Smooth muscle cell (in vitro differentiated cells): ENCODE data around the gene CDCA4. TPM values are rescaled to one million over a fixed set of nuclear protein-coding genes. Genes with fewer than 3 reads are reported as not detected.

ENCODE experiments used
- DNase-seq: peaks from one replicate; lab custom pipeline; 2025; ENCODE audit not compliant: unreplicated experiment; lab: John Stamatoyannopoulos, UW
- H2AFZ ChIP-seq: fragments of 200-600 bp; sonication (generic); 2 replicates; pipeline ENCODE4 v1.6.0; 2016; ENCODE audit warnings: antibody characterized with exemption, low read depth, mild to moderate bottlenecking
- H3F3A ChIP-seq: fragments of 200-600 bp; sonication (generic); 2 replicates; pipeline ENCODE4 v1.6.0; 2017; ENCODE audit warnings: antibody characterized with exemption, low read depth
- H3K27ac ChIP-seq: fragments of 200-600 bp; sonication (generic); 2 replicates; pipeline ENCODE4 v1.5.1; 2016; ENCODE audit warnings: low read depth, mild to moderate bottlenecking
- H3K27me3 ChIP-seq: fragments of 200-600 bp; sonication (generic); 2 replicates; pipeline ENCODE4 v1.6.1; 2016; ENCODE audit warnings: low read depth, mild to moderate bottlenecking
- H3K36me3 ChIP-seq: fragments of 200-600 bp; sonication (generic); 2 replicates; pipeline ENCODE4 v1.5.1; 2016; ENCODE audit warnings: low read depth
- H3K4me1 ChIP-seq: fragments of 200-600 bp; sonication (generic); 2 replicates; pipeline ENCODE4 v1.5.1; 2016; ENCODE audit warnings: low read depth
- H3K4me2 ChIP-seq: fragments of 200-600 bp; sonication (generic); 2 replicates; pipeline ENCODE4 v1.6.0; 2016; ENCODE audit warnings: mild to moderate bottlenecking
- H3K4me3 ChIP-seq: fragments of 200-600 bp; sonication (generic); 2 replicates; pipeline ENCODE4 v1.5.1; 2016; ENCODE audit warnings: mild to moderate bottlenecking
- H3K79me2 ChIP-seq: fragments of 200-600 bp; sonication (generic); 2 replicates; pipeline ENCODE4 v1.6.0; 2016; ENCODE audit warnings: low read depth, mild to moderate bottlenecking
- H3K9ac ChIP-seq: fragments of 200-600 bp; sonication (generic); 2 replicates; pipeline ENCODE4 v1.6.0; 2016; ENCODE audit warnings: low read depth
- H3K9me3 ChIP-seq: fragments of 200-600 bp; sonication (generic); replicated peaks from 2 replicates; pipeline ENCODE4 v1.5.1; 2016; ENCODE audit warnings: low read depth
- H4K20me1 ChIP-seq: fragments of 200-600 bp; sonication (generic); 2 replicates; pipeline ENCODE4 v1.6.0; 2016; ENCODE audit warnings: low read depth
- CTCF ChIP-seq: fragments of 200-600 bp; sonication (generic); IDR thresholded peaks from 2 replicates; pipeline ENCODE4 v1.5.1; 2017; ENCODE audit warnings: borderline replicate concordance, mild to moderate bottlenecking, antibody characterized with exemption; ENCODE audit not compliant: insufficient read depth, poor library complexity, severe bottlenecking
- WGBS: methylation state at CpG from one replicate; pipeline ENCODE4 v1.1.7; 2016; ENCODE audit warnings: low lambda C conversion rate; 5-methylcytosine and 5-hydroxymethylcytosine counted together
- polyA plus RNA-seq: library from polyadenylated mRNA; unstranded; fragments of >200 nt; fragmentation: Nextera tagmentation; extraction: Ambion mirVana; gene quantifications from 2 replicates; pipeline ENCODE4 v1.2.1, GENCODE V29; 2016
- total RNA-seq: library from RNA; depleted of rRNA; stranded (reverse); fragments of >200 nt; gene quantifications from 2 replicates; pipeline ENCODE4 v1.2.3, GENCODE V29; 2014

Gene CDCA4
- total and polyA plus RNA-seq, 2 experiments from 2014 or later: 15.1 to 23.5 TPM

DNA sequence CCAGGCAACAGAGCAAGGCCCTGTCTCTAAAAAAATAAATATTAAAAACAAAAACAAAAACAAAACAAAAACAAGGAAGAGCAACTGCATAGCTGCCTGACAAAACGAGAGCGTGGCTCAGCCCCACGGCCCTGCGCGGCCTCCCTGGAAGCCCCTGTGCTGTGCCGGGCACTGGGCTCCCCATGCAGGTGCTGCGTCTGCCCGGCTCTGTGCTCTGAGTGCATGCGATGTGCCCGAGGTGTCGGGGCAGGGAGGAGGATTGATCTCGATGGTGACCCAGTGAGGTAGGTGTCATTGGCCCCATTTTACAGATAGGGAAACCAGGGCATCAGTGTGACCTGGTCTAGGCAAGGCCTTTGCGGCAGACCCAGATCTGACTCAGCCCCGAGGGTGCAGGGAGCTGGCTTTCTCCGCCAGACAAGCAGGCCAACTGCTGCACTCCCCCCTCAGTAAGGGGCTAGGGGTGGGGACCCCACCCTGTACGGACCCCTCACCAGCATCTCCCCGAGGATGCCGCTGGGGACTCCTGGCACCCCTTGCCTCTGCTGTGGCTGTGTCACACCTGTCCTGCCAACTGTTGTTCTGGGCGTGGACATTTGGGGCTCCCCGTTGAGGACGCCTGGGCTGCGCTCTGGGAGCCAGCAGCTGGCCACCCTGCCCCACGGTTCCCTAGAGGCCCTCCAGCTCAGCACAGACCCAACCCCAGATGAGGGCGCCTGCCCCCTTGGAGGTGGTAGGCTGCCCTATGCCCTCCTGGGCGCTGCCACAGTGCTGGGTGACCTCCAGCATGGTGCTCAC is 29.1 kb upstream of the CDCA4 start:
- DNase-seq: no peak
- WGBS: 96% methylated on average over 25 of the region's 25 CpGs
- no peak overlapping the region for H2AFZ ChIP-seq
- no peaks in the 10 kb centered on the region for H3K79me2 ChIP-seq
- TF ChIP-seq CTCF: no peak
- no peaks in the 10 kb centered on the region for H3K9me3 ChIP-seq
- no peaks in the 10 kb centered on the region for H3K27me3 ChIP-seq
- H3K4me2 ChIP-seq: no peak overlapping the region
- no peak overlapping the region for H3K27ac ChIP-seq
- H3F3A ChIP-seq: no peaks in the 10 kb centered on the region
- no peaks in the 10 kb centered on the region for H4K20me1 ChIP-seq
- H3K9ac ChIP-seq: no peak overlapping the region
- no peaks in the 10 kb centered on the region for H3K4me1 ChIP-seq
- H3K36me3 ChIP-seq: no peaks in the 10 kb centered on the region
- H3K4me3 ChIP-seq: no peak overlapping the region

GRCh38 chr14:105047283-105048016 is 26.6 kb upstream of the CDCA4 start:
- DNase-seq: no peak
- no peaks in the 10 kb centered on the region for H3K9me3 ChIP-seq
- H3K79me2 ChIP-seq: no peaks in the 10 kb centered on the region
- TF ChIP-seq CTCF: no peak
- H2AFZ ChIP-seq: no peak overlapping the region
- H3K9ac ChIP-seq: no peak overlapping the region
- 90% methylated on average over 24 of the region's 24 CpGs for WGBS
- H3K36me3 ChIP-seq: no peaks in the 10 kb centered on the region
- peaks cover 5% of the 10 kb centered on the region for H3K27me3 ChIP-seq
- no peak overlapping the region for H3K4me2 ChIP-seq
- no peak overlapping the region for H3K4me3 ChIP-seq
- H4K20me1 ChIP-seq: no peaks in the 10 kb centered on the region
- no peak overlapping the region for H3K27ac ChIP-seq
- H3F3A ChIP-seq: no peaks in the 10 kb centered on the region
- H3K4me1 ChIP-seq: no peaks in the 10 kb centered on the region

- no peak for TF ChIP-seq CTCF
- no peaks in the 10 kb centered on the region for H3K4me1 ChIP-seq
- H3K4me3 ChIP-seq: no peak overlapping the region
- DNase-seq: no peak
- H3K9ac ChIP-seq: no peak overlapping the region
- no peak overlapping the region for H3K4me2 ChIP-seq
- no peaks in the 10 kb centered on the region for H3K79me2 ChIP-seq
- H2AFZ ChIP-seq: no peak overlapping the region
- H3F3A ChIP-seq: no peaks in the 10 kb centered on the region
- H3K36me3 ChIP-seq: no peaks in the 10 kb centered on the region
- no peaks in the 10 kb centered on the region for H3K9me3 ChIP-seq
- 93% methylated on average over 9 of the region's 9 CpGs for WGBS
- H4K20me1 ChIP-seq: no peaks in the 10 kb centered on the region
- no peak overlapping the region for H3K27ac ChIP-seq
- H3K27me3 ChIP-seq: peaks cover 5% of the 10 kb centered on the region
Observed at GRCh38 chr14:105046891-105047282, 26.0 kb upstream of the CDCA4 start.
